GM19438 (cell line): ENCODE data around the gene THY1.
"Not testable (repeated sequence)": the region's sequence is repeated elsewhere in the genome, so short reads cannot be mapped to it uniquely, and the experiment has no call there.

Experiments
- ATAC-seq: cut with Tn5 transposase; IDR thresholded peaks from one replicate; pipeline ENCODE4 v1.9.1; 2021; ENCODE audit warnings: low read depth; ENCODE audit not compliant: unreplicated experiment

The THY1 gene

DNA sequence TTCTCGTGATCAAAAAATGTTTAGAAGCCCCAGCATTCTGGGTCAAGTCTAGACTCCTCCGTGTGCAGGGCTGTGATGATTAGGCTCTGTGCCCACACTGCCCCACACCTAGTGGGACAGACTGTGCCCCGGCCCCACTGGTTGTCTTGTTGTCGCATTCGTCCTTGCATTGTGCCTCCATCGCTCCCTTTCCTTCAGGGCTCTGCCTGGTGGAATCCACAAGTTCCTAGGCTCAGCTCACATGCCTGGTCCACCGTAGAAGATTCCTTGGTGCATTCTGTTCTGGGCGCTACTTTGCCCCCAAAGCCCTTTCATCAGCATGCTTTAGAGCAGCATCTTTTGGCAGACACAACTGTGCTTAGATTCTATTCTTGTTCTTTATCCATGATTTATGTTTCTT, 23.5 kb upstream of the THY1 start:
- no peak for ATAC-seq

DNA sequence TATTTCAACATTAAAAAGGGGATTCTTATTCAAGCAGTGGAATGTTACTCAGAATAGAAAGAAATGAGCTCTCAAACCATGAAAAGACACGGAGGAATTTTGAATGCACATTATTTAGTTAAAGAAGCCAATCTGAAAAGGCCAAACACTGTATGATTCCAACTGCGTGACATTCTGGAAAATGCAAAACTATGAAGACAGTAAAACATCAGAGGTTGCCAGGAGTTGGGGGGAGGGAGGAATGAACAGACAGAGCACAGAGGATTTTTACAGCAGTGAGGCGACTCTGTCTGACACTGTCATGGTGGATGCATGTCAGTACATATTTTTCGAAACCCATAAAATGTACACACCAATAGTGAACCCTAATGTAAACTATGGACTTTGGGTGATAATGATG, 22.9 kb upstream of the THY1 start:
- ATAC-seq: no peak

DNA sequence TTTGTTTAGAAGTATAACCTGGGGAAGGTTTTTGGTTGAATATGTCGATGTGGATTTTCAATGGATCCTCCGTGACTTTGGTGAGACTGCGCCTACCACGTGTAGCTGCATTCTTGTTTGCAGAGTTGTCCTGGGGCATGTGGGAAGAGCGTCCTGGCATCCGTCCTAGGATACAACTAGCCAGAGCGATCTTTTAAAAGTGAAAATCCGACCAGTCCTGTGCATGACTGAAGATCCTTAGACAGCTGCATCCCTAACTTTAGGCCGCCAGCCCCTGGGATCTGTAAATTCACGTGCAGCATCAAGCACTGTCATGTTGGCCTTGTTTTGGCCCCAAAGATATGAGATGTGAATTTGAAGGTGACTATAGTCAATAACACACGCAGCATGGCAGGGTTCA, 22.4 kb upstream of the THY1 start:
- ATAC-seq: no peak

DNA sequence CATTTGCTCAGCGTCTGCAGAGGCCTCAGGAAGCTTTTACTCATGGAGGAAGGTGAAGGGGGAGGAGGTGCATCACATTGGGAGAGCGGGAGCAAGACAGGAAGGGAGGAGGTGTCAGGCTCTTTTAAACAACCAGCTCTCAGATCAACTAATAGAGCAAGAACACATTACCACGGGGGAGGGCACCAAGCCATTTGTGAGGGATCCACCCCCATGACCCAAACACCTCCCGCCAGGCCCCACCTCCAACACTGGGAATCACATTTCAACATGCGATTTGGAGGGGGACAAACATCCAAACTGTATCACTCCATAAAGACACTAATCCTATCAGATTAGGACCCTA, 18.9 kb upstream of the THY1 start:
- no peak for ATAC-seq

DNA sequence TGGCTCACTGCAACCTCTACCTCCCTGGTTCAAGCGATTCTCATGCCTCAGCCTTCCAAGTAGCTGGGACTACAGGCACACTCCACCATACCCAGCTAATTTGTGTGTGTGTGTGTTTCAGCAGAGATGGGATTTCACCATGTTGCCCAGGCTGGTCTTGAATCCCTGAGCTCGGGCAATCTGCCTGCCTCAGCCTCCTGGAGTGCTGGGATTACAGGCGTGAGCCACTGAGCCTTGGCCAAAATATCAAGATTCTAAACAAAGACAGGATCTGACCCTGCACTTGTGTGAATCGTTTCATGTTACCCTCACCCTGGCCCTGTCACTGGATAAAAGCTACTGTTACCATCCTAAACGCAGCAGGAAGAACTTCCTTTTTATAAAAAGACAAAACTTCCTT, 15.6 kb upstream of the THY1 start:
- no peak for ATAC-seq

DNA sequence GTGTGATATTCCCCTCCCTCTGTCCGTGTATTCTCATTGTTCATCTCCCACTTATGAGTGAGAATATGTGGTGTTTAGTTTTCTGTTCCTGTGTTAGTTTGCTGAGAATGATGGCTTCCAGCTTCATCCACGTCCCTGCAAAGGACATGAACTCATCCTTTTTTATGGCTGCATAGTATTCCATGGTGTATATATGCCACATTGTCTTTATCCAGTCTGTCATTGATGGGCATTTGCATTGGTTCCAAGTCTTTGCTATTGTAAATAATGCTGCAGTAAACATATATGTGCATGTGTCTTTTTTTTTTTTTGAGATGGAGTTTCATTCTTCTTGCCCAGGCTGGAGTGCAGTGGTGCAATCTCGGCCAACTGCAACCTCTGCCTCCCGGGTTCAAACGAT, 14.5 kb upstream of the THY1 start:
- not testable (repeated sequence) for ATAC-seq

DNA sequence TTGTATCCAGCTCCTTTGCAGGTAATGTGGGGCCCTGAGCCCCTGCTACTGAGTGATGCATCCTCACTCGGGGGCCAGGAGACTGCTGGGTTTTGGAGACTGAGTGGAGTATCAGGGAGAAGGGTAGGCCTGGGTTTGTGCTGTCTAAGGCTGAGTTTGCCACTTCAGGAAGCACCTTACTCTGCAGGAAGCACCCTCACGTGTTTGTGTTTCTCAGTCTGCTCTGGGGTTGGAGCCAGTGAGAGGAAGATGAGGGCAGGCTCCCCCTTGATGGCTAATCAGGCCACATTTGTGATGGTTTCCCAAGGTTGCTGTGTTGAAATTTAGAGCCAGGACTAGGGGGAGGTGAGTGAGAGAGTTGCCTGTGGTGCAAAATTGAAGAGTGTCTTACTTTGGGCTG, 13.7 kb upstream of the THY1 start:
- ATAC-seq: no peak

DNA sequence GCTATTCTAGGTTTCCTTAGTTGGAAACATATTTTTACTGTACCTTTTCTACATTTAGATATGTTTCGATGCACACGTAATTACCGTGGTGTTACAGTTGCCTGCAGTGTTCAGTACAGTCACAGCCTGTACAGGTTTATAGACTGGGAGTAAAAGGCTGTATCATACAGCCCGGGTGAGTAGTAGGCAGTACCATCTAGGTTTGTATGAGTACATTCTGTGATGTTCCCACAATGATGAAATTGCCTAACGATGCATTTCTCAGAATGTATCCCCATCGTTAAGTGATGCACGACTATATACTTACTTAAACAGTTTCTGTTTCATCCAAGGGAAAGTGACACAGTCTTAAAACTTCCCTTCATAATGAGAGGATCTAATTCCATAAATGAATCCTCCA, 13.1 kb upstream of the THY1 start:
- no peak for ATAC-seq

DNA sequence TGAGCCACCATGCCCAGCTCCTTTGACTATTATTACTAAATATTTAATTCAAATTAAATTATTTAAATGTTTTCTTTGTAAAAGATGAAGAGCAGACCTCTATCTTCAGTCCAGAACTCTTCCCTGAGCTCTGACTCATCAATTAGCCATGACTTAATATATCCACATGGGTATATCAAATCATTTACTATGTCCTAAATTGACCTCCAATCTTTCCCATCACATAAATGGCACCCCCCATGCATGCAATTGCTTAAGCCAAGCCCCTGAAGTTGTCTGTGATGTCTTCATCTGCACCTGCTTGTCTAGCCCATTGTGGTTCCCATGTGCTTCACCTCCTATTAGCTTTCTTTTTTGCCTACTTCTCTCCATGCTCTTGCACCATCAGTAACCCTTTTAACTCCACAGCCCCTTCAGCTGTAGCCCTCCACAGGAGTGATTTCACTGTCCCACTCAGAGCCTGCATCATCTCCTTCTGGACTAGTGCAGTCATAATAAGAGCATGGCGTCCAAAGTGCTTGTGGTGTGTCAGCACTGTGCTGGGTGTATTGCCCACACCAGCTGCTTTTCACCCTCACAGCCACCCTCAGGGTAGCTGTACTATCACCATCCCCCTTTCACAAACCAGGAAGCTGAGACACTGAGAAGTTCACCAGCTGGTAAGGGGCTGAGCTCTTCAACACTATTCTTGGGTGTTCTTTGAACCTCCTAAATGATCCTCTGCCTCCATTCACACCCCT, 11.8 kb upstream of the THY1 start:
- ATAC-seq: no peak

DNA sequence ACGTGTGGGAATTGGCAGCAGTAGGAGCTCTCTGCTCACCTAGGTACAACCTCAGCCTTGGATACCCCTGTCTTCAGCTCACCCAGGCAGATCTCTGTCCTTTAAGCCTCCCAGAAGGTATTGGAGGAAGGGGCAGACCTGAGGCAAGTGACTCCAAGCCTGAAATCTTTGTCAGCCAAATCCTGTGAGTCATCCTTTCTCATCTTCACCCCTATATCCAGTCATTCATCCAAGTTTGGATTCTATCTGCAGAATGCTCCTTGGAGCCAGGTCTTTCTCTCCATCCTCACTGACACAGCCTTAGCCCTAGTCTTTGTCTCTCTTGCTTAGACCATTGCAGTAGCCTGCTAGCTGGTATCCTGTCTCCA, 10.4 kb upstream of the THY1 start:
- no peak for ATAC-seq

DNA sequence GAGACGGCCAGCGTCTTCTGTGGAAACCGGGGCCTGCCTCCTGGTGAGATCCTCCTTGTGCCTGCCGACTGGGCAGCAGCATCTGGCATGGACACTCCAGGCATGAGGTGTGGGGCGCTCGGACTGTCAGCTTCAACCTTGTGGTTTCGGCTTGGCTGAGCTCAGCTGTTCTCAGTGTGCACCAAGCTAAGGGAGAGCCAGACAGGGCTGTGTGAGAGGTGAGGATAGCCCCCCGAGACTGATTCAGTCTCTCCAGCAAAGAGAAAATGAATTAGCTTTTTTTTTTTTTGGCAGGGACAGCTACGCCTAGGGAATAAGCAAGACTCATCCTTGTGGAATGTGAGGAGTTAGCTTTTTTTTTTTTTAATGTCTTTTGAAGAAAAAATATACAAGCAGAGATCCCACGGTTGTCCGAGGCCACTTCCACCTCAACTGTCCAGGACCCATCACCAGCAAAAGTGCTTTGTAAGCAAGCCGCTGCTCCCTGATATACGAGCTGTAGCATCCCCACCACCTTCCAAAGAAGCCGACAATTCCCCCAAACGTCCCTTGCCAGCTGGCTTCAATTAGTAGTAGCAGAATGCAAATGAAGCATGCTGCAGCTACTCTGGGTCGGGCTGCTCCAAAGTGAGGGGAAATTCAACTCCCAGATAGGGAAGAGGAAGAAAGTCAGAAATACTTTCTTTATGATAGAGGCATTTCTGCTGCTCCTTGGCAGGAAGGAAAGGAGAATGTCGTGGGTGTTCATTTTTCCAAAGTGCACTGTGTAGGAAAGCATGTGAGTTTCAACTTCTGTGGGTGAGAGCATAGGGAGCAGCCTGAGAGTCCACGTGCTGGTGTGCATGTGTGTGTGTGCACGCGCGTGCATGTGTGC, 9.7 kb upstream of the THY1 start:
- no peak for ATAC-seq

DNA sequence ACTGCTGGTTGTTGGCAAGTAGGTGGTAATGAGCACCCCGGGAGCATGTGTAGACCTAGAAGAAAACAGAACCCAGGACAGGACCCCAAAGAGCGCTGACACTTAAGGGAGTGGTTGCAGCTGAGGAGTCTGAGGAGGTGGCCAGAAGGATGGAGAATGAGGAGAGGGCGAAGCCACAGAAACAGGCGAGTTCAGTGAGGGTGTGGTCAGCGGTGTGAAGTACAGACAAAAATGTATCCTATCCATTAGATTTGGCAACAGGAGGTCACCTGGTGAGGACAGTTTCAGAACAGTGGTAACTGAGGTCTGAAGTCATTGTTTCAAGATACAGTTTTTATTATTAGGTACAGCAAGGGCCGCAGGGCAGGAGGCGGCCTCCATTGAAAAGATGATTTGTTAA, 8.6 kb upstream of the THY1 start:
- no peak for ATAC-seq

DNA sequence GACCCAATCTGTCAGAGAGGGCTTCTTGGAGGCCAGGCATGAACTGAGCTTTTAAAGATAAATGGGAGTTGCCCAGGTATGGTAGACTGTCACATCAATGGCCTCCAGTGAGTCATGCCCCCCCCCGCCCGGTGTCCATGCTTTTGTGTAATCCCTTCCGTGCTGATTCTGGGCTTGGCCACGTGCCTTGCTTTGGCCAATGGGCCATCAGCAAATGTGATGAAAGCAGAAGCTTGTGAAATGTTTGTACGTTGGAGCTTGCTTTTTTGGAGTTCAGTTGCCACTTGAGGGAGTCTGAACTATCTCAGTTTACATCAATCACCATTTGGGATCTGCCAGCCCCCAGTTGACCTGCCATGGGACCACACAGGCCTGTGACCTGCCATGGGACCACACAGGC, 4.3 kb upstream of the THY1 start:
- no peak for ATAC-seq

DNA sequence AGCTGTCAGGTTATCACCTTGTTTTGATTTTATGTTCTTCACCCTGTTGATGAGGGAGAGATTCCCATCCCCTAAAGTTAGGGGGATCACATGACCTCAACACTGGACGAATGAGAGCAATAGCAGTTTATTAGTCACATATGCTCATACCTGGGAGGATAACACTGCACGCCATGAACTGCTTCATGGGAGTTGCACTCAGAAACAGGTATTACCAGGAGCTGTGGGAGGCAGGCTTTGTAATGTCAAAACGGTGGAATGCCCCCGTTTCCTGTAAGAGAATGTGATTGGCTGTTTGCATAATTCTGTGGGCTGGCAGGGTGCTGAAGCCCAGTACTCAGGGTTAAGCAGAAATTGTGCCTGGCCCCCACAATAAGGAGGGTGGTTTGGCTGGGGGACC, 3.2 kb upstream of the THY1 start:
- no peak for ATAC-seq

DNA sequence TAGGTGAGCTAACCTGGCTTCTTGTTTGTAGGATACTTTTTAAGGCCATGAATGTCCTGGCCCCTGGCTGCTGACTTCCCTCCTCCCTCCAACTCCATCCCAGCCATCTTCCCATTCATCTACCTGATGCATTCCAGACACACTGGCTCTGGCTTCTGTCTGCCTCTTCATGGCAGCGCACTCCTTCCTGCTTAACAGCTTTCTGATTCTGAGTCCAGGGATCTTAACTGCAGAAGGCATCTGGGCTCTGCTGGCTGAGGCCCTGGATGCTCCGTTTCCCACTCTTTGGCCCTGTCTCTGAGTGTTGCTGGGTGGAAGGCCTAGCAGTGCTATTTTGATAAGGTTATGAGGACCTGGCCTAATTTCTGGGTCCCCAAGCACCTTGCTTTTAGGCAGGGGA, 1.8 kb upstream of the THY1 start:
- no peak for ATAC-seq

DNA sequence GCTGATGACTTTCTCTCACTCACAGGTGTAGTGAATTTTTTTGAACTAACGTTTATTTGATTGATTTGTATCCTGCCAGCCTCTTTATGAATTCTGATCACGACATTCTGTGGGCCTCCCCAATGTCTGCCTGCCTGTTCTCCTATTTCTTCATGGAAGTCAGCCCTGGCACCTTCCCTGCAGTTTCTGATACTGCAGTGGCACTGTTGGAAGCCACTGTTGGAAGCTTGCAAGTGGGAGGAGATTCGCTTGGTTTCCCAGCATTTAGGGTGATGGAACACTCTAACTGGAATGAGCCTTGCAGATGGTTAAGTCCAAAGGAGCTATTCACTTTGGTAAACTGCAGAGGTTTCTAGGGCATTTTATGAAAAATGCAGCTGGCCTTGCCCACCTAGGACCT, 1.3 kb upstream of the THY1 start:
- ATAC-seq: no peak

DNA sequence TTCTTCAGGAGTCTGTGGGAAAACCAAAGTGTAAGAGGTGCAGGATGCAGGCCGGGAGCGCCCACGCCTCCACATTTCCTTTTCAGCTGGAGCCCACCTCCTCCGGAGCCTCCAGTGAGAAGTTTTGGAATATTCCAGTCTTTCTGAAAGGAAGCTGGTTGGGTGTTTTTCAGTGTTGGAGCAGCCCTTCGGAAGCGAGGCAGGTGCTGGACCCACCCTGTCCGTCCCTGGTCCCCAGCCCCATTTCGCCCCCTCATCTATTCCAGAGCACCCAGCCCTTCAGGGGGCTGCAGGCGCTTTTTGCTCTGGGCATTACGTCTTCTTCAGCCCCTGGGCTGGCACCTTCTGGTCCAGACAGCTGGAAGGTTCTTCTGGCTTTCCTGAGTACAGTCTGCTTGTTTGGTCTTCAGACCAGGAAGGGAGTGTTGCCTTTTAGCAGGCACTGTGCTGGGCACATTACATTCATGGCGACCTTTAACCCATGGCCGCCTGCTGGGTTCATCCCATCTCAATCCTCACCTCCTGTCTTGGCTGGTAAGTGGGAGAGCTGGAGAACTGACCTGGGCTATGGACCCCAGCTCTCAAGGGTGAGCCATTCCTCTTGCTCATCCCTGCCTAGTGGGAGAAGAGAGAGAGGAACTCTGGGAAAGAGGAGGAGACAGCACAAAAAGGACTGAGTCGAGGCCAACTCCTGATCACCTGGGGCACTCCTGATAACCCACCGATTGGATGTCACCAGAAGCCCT, 710 bp upstream of the THY1 start:
- no peak for ATAC-seq

DNA sequence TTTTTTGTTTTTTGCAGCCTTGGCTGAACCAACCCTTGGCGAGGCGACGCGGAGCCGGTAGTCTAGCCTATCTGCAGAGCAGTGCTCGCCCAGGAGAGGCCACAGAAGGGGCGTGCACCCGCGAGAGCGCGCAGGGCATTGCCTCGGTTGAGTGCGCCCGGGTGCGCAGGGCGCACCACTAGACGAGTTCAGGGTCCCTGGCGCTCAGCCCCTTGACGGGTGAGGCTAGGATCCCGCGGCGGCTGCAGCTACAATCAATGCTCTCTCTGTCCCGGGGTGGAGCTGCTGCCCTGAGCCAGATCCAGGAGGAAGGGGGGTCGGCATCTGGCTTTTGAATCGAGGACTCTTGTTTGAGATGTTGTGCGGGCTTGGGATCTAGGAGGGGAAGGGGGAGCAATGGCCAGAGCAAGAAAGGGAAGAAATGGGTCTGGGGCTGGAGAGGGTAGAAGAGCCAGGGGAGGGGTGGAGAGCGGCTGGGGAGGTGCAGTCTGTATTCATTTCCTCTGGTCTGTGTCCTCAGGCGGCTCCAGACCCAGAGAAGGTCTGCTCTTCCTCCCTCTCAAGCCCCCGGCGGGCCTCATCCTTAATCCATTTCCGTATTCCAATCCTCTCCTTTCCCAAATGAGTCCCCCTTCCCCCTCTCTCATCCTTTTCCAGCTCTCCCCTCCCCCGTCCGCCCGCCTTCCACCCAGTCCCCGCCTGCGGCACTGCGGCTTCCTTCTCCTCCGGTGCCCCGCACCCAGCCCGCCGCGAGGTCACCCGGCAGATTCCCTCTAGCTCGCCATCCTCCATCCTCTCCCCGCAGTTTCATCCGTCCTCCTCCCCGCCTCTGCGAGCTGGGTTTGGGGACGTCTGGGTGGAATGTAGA, 797 bp downstream of the THY1 start:
- ATAC-seq: no peak

DNA sequence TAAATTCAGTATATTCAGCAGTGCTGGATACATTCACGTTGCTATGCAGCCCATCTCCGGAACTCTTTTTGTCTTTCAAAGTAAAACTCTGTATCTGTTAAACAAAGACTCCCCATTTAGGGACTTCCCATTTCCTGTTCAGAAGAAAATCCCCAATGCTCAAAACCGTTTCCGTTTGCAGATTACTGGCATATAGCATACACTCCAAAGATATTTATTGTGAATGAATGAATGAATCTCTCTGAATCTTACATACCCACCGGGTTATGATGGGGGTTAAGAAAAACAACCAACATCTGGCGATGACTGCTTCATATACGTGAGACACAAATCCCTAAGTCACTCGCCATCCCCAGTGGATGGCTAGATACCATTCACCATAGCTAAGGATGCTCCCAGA, 1.6 kb downstream of the THY1 start:
- ATAC-seq: no peak

DNA sequence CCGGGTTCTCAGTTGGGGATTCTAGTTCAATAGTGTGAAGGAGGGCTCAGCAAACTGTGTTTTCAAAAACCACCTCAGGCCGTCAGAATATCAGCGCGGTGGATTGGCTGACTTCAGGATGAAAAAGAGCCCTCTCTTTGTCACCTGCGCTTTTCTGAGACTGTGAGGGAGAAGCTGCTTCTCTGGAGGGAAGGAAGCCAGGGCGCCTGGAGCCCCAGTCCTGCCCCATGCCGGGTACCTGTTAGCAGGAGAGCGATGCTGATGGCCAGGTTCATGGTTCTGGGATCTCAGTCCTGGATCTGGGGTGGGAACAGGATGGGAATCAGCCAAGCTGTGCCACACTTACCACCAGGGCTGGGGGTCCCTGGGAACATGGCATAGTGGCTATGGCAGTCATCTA, 2.3 kb downstream of the THY1 start:
- ATAC-seq: no peak
